Measurements from ENCODE around the gene ACIN1. TPM values are rescaled to one million over a fixed set of nuclear protein-coding genes. Genes with fewer than 3 reads are reported as not detected.

ACIN1 gene
- total and polyA plus RNA-seq, 2 of the 13 experiments (the other 11 are each of a cell fraction or from before 2014, with no cell fraction given): 165 to 183 TPM

- TF ChIP-seq SNAPC4 (CRISPR knock-in tag; IDR thresholded peaks at IDR 0.05) (peak; percentile 82; the same call in 1 of the 2 replicates), ZNF644 (CRISPR knock-in tag; IDR thresholded peaks at IDR 0.05; ENCODE audit: low read depth) (no peak; the same call in 1 of the 2 replicates), IKZF4 (CRISPR knock-in tag; IDR thresholded peaks at IDR 0.05; ENCODE audit: borderline replicate concordance, low read depth, not compliant biosample characterization) (peak; percentile 42), SMYD3 (CRISPR knock-in tag; IDR thresholded peaks at IDR 0.05) (no peak; the same call in 1 of the 2 replicates), ZNF501 (CRISPR knock-in tag; IDR thresholded peaks at IDR 0.05) (peak; percentile 96), ZNF777 (CRISPR knock-in tag; IDR thresholded peaks at IDR 0.05) (peak; percentile 66), KDM2A (CRISPR knock-in tag; IDR thresholded peaks at IDR 0.05; ENCODE audit: borderline replicate concordance, low read depth) (peak; percentile 32; the same call in 1 of the 2 replicates), FOXA1 (IDR thresholded peaks at IDR 0.05) (no peak), FOXA1 (CRISPR knock-in tag; IDR thresholded peaks at IDR 0.05) (0 out of 2 replicates have a peak, but pooled peaks have one; percentile 19), POLR2G (IDR thresholded peaks at IDR 0.05; ENCODE audit: low read depth, low read length) (peak; percentile 94), SOX13 (IDR thresholded peaks at IDR 0.05) (peak; percentile 85), SOX13 (CRISPR knock-in tag; conservative IDR thresholded peaks at IDR 0.05 in 1 of 2, IDR thresholded peaks at IDR 0.05 in 1 of 2) (no peak; a peak in 1 of 4 replicates), NONO (IDR thresholded peaks at IDR 0.05) (no peak), NONO (CRISPR knock-in tag; conservative IDR thresholded peaks at IDR 0.05) (no peak), TP53 (CRISPR knock-in tag; conservative IDR thresholded peaks at IDR 0.05) (0 out of 2 replicates have a peak, but pooled peaks have one; percentile 28), YEATS4 (CRISPR knock-in tag; IDR thresholded peaks at IDR 0.05; ENCODE audit: borderline replicate concordance) (peak; percentile 30; the same call in 1 of the 2 replicates), FOXK1 (CRISPR knock-in tag; IDR thresholded peaks at IDR 0.05; ENCODE audit: borderline replicate concordance, low read depth) (peak; percentile 51; the same call in 1 of the 2 replicates), PATZ1 (CRISPR knock-in tag; IDR thresholded peaks at IDR 0.05) (peak; percentile 99), ELF1 (CRISPR knock-in tag; IDR thresholded peaks at IDR 0.05) (peak; percentile 97), E2F1 (CRISPR knock-in tag; IDR thresholded peaks at IDR 0.05) (no peak), ZNF607 (CRISPR knock-in tag; IDR thresholded peaks at IDR 0.05; ENCODE audit: borderline replicate concordance) (peak; percentile 73), HNF4A (CRISPR knock-in tag; IDR thresholded peaks at IDR 0.05) (peak; percentile 53; the same call in 1 of the 2 replicates)
Measured at GRCh38 chr14:23095196-23096108, 516 bp upstream of the ACIN1 start, which contains the start of gene C14orf119 (continued).

All from HepG2 (cell line).